ENCODE data around the gene PTGDR2.

The PTGDR2 gene

GRCh38 chr11:60858731-60859464, 3.1 kb upstream of the PTGDR2 start:
- no peak for DNase-seq (ENCODE audit: low read depth, low spot score)

- DNase-seq (ENCODE audit: low read depth, low spot score), result no peak
Measured at GRCh38 chr11:60858236-60858635, 2.5 kb upstream of the PTGDR2 start.

GRCh38 chr11:60857378-60858232, 1.9 kb upstream of the PTGDR2 start:
- DNase-seq (ENCODE audit: low read depth, low spot score), result no peak

- no peak for DNase-seq (ENCODE audit: low read depth, low spot score)
Measured at GRCh38 chr11:60854847-60855725, 664 bp downstream of the PTGDR2 start.

GRCh38 chr11:60854140-60854846, 1.5 kb downstream of the PTGDR2 start:
- DNase-seq (ENCODE audit: low read depth, low spot score), result no peak

- DNase-seq (ENCODE audit: low read depth, low spot score), result no peak
Measured at GRCh38 chr11:60852982-60853950, 2.5 kb downstream of the PTGDR2 start.

GRCh38 chr11:60852117-60852981, 3.4 kb downstream of the PTGDR2 start:
- no peak for DNase-seq (ENCODE audit: low read depth, low spot score)

GRCh38 chr11:60851327-60852104, 4.2 kb downstream of the PTGDR2 start:
- no peak for DNase-seq (ENCODE audit: low read depth, low spot score)

- DNase-seq (ENCODE audit: low read depth, low spot score), result no peak
Measured at GRCh38 chr11:60849641-60850520, 5.9 kb downstream of the PTGDR2 start.

GRCh38 chr11:60848714-60849151, 7.0 kb downstream of the PTGDR2 start:
- DNase-seq (ENCODE audit: low read depth, low spot score), result no peak

- DNase-seq (ENCODE audit: low read depth, low spot score), result no peak
Measured at GRCh38 chr11:60847896-60848295, 7.9 kb downstream of the PTGDR2 start.

- no peak for DNase-seq (ENCODE audit: low read depth, low spot score)
Measured at GRCh38 chr11:60847281-60847680, 8.5 kb downstream of the PTGDR2 start.

GRCh38 chr11:60845338-60845737, 10.4 kb downstream of the PTGDR2 start:
- no peak for DNase-seq (ENCODE audit: low read depth, low spot score)

GRCh38 chr11:60844870-60845221, 10.9 kb downstream of the PTGDR2 start:
- DNase-seq (ENCODE audit: low read depth, low spot score), result no peak

GRCh38 chr11:60844045-60844869, 11.5 kb downstream of the PTGDR2 start:
- DNase-seq (ENCODE audit: low read depth, low spot score), result no peak
